ENCODE measurements around the gene CENPVL1.

DNA sequence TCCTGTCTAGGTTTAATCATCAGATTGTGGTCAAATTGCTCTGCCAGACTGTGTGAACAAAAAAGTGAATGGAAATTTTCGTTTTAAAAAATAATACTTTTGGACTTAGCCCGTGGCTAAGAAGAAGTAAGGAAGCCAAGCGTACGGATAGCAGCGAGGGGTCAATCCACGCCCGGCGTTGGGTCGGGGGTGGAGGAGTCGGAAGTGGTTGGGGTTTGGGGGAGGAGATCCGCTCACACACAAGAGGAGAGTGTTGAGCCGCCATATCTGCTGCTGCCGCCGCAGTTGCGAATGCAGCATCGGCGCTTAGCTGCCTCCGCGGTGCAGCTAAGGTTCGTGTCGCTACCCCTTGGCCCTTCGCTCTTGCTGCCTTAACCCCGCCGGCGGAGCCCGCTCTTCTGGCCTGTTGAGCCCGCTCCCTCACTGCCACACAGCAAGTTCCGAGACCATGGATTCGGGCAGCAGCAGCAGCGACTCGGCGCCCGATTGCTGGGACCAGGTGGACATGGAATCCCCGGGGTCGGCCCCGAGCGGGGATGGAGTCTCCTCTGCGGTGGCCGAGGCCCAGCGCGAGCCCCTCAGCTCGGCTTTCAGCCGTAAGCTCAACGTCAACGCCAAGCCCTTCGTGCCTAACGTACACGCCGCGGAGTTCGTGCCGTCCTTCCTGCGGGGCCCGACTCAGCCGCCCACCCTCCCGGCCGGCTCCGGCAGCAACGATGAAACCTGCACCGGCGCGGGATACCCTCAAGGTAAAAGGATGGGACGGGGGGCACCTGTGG, 33.1 kb downstream of the CENPVL1 start, which contains the start of gene GSPT2:
- TF ChIP-seq, protein P1, sequence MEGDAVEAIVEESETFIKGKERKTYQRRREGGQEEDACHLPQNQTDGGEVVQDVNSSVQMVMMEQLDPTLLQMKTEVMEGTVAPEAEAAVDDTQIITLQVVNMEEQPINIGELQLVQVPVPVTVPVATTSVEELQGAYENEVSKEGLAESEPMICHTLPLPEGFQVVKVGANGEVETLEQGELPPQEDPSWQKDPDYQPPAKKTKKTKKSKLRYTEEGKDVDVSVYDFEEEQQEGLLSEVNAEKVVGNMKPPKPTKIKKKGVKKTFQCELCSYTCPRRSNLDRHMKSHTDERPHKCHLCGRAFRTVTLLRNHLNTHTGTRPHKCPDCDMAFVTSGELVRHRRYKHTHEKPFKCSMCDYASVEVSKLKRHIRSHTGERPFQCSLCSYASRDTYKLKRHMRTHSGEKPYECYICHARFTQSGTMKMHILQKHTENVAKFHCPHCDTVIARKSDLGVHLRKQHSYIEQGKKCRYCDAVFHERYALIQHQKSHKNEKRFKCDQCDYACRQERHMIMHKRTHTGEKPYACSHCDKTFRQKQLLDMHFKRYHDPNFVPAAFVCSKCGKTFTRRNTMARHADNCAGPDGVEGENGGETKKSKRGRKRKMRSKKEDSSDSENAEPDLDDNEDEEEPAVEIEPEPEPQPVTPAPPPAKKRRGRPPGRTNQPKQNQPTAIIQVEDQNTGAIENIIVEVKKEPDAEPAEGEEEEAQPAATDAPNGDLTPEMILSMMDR (conservative IDR thresholded peaks at IDR 0.05; ENCODE audit: low read depth in 2 of 2) = no peak
- TF ChIP-seq EZH2phosphoT487 (IDR thresholded peaks at IDR 0.05; ENCODE audit: unreplicated experiment) (no peak), EZH2 (IDR thresholded peaks at IDR 0.05; ENCODE audit: low read depth, unreplicated experiment) (no peak), JUNB (IDR thresholded peaks at IDR 0.05; ENCODE audit: unreplicated experiment) (no peak), ZNF114 (CRISPR knock-in tag; IDR thresholded peaks at IDR 0.05) (no peak), POLR2AphosphoS5 (IDR thresholded peaks at IDR 0.05; ENCODE audit: low read depth) (peak; percentile 74), STAT1 (IDR thresholded peaks at IDR 0.05; ENCODE audit: unreplicated experiment) (no peak), ZNF331 (CRISPR knock-in tag; IDR thresholded peaks at IDR 0.05; ENCODE audit: low read depth) (no peak), CREB1 (CRISPR knock-in tag; IDR thresholded peaks at IDR 0.05; ENCODE audit: low read depth) (no peak), NANOG (IDR thresholded peaks at IDR 0.05; ENCODE audit: borderline replicate concordance) (no peak)
- TF ChIP-seq, protein P2, sequence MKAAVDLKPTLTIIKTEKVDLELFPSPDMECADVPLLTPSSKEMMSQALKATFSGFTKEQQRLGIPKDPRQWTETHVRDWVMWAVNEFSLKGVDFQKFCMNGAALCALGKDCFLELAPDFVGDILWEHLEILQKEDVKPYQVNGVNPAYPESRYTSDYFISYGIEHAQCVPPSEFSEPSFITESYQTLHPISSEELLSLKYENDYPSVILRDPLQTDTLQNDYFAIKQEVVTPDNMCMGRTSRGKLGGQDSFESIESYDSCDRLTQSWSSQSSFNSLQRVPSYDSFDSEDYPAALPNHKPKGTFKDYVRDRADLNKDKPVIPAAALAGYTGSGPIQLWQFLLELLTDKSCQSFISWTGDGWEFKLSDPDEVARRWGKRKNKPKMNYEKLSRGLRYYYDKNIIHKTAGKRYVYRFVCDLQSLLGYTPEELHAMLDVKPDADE (IDR thresholded peaks at IDR 0.05) = no peak
- TF ChIP-seq, protein P3, sequence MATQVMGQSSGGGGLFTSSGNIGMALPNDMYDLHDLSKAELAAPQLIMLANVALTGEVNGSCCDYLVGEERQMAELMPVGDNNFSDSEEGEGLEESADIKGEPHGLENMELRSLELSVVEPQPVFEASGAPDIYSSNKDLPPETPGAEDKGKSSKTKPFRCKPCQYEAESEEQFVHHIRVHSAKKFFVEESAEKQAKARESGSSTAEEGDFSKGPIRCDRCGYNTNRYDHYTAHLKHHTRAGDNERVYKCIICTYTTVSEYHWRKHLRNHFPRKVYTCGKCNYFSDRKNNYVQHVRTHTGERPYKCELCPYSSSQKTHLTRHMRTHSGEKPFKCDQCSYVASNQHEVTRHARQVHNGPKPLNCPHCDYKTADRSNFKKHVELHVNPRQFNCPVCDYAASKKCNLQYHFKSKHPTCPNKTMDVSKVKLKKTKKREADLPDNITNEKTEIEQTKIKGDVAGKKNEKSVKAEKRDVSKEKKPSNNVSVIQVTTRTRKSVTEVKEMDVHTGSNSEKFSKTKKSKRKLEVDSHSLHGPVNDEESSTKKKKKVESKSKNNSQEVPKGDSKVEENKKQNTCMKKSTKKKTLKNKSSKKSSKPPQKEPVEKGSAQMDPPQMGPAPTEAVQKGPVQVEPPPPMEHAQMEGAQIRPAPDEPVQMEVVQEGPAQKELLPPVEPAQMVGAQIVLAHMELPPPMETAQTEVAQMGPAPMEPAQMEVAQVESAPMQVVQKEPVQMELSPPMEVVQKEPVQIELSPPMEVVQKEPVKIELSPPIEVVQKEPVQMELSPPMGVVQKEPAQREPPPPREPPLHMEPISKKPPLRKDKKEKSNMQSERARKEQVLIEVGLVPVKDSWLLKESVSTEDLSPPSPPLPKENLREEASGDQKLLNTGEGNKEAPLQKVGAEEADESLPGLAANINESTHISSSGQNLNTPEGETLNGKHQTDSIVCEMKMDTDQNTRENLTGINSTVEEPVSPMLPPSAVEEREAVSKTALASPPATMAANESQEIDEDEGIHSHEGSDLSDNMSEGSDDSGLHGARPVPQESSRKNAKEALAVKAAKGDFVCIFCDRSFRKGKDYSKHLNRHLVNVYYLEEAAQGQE (IDR thresholded peaks at IDR 0.05; ENCODE audit: unreplicated experiment) = no peak
- TF ChIP-seq, protein P4, sequence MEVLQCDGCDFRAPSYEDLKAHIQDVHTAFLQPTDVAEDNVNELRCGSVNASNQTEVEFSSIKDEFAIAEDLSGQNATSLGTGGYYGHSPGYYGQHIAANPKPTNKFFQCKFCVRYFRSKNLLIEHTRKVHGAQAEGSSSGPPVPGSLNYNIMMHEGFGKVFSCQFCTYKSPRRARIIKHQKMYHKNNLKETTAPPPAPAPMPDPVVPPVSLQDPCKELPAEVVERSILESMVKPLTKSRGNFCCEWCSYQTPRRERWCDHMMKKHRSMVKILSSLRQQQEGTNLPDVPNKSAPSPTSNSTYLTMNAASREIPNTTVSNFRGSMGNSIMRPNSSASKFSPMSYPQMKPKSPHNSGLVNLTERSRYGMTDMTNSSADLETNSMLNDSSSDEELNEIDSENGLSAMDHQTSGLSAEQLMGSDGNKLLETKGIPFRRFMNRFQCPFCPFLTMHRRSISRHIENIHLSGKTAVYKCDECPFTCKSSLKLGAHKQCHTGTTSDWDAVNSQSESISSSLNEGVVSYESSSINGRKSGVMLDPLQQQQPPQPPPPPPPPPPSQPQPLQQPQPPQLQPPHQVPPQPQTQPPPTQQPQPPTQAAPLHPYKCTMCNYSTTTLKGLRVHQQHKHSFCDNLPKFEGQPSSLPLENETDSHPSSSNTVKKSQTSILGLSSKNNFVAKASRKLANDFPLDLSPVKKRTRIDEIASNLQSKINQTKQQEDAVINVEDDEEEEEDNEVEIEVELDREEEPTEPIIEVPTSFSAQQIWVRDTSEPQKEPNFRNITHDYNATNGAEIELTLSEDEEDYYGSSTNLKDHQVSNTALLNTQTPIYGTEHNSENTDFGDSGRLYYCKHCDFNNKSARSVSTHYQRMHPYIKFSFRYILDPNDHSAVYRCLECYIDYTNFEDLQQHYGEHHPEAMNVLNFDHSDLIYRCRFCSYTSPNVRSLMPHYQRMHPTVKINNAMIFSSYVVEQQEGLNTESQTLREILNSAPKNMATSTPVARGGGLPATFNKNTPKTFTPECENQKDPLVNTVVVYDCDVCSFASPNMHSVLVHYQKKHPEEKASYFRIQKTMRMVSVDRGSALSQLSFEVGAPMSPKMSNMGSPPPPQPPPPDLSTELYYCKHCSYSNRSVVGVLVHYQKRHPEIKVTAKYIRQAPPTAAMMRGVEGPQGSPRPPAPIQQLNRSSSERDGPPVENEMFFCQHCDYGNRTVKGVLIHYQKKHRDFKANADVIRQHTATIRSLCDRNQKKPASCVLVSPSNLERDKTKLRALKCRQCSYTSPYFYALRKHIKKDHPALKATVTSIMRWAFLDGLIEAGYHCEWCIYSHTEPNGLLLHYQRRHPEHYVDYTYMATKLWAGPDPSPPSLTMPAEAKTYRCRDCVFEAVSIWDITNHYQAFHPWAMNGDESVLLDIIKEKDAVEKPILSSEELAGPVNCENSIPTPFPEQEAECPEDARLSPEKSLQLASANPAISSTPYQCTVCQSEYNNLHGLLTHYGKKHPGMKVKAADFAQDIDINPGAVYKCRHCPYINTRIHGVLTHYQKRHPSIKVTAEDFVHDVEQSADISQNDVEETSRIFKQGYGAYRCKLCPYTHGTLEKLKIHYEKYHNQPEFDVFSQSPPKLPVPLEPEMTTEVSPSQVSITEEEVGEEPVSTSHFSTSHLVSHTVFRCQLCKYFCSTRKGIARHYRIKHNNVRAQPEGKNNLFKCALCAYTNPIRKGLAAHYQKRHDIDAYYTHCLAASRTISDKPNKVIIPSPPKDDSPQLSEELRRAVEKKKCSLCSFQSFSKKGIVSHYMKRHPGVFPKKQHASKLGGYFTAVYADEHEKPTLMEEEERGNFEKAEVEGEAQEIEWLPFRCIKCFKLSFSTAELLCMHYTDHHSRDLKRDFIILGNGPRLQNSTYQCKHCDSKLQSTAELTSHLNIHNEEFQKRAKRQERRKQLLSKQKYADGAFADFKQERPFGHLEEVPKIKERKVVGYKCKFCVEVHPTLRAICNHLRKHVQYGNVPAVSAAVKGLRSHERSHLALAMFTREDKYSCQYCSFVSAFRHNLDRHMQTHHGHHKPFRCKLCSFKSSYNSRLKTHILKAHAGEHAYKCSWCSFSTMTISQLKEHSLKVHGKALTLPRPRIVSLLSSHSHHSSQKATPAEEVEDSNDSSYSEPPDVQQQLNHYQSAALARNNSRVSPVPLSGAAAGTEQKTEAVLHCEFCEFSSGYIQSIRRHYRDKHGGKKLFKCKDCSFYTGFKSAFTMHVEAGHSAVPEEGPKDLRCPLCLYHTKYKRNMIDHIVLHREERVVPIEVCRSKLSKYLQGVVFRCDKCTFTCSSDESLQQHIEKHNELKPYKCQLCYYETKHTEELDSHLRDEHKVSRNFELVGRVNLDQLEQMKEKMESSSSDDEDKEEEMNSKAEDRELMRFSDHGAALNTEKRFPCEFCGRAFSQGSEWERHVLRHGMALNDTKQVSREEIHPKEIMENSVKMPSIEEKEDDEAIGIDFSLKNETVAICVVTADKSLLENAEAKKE (CRISPR knock-in tag; IDR thresholded peaks at IDR 0.05) = no peak

Measured in GM23338 (cell line).